ENCODE measurements around the gene SLC35C1.

GRCh38 chr11:45799562-45799961 is 5.4 kb upstream of the SLC35C1 start:
- TF ChIP-seq, protein P1, sequence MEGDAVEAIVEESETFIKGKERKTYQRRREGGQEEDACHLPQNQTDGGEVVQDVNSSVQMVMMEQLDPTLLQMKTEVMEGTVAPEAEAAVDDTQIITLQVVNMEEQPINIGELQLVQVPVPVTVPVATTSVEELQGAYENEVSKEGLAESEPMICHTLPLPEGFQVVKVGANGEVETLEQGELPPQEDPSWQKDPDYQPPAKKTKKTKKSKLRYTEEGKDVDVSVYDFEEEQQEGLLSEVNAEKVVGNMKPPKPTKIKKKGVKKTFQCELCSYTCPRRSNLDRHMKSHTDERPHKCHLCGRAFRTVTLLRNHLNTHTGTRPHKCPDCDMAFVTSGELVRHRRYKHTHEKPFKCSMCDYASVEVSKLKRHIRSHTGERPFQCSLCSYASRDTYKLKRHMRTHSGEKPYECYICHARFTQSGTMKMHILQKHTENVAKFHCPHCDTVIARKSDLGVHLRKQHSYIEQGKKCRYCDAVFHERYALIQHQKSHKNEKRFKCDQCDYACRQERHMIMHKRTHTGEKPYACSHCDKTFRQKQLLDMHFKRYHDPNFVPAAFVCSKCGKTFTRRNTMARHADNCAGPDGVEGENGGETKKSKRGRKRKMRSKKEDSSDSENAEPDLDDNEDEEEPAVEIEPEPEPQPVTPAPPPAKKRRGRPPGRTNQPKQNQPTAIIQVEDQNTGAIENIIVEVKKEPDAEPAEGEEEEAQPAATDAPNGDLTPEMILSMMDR (IDR thresholded peaks at IDR 0.05), result no peak
- TF ChIP-seq POLR2AphosphoS5 (IDR thresholded peaks at IDR 0.05) (no peak), POLR2A (IDR thresholded peaks at IDR 0.05) (no peak), EP300 (IDR thresholded peaks at IDR 0.05; ENCODE audit: low read depth) (no peak)
